Tibial nerve (tissue), 4 donors: ENCODE data around the gene GLIPR2. TPM values are rescaled to one million over a fixed set of nuclear protein-coding genes. Genes with fewer than 3 reads are reported as not detected.

Experiments used
- DNase-seq, 2 donors: peaks; one replicate each; pipeline ENCODE4 v3.0.0-alpha.2; 2019; ENCODE audit warnings: low spot score in 2 of 2
- H3K27ac ChIP-seq, 4 donors: fragments of 200-600 bp; sonication (generic) in 3 of 4; one replicate each; pipeline ENCODE4 v1.5.1; 2017 to 2019; ENCODE audit warnings: mild to moderate bottlenecking in 1 of 4
- H3K27me3 ChIP-seq, 2 donors: fragments of 200-600 bp; sonication (generic) in 1 of 2; one replicate each; pipeline versions ENCODE4 v1.5.1 to v1.6.0; 2017 to 2019
- H3K36me3 ChIP-seq, 3 donors: fragments of 200-600 bp; sonication (generic); one replicate each; pipeline ENCODE4 v1.5.1; 2018 to 2019
- H3K4me1 ChIP-seq, 4 donors: fragments of 200-600 bp; sonication (generic) in 3 of 4; one replicate each; pipeline ENCODE4 v1.5.1; 2017 to 2019
- H3K4me3 ChIP-seq, 4 donors: fragments of 200-600 bp; sonication (generic) in 3 of 4; one replicate each; pipeline ENCODE4 v1.5.1; 2017 to 2019; ENCODE audit warnings: mild to moderate bottlenecking in 1 of 4, moderate library complexity in 1 of 4
- H3K9me3 ChIP-seq, 4 donors: fragments of 200-600 bp; sonication (generic) in 3 of 4; one replicate each; pipeline ENCODE4 v1.5.1; 2017 to 2019
- CTCF ChIP-seq, 5 experiments: fragments of 200-600 bp in 3 of 5; fragments of 450-650 bp in 2 of 5; sonication (generic) in 3 of 5; IDR thresholded peaks; one replicate each; pipeline ENCODE4 v1.5.1; 2016 to 2019; ENCODE audit warnings: antibody characterized with exemption in 5 of 5, mild to moderate bottlenecking in 3 of 5, moderate library complexity in 2 of 5
- EP300 ChIP-seq, 2 donors: sonication (generic); formaldehyde crosslinking; IDR thresholded peaks; one replicate each; pipeline ENCODE4 v1.6.1; 2017; ENCODE audit warnings: antibody characterized with exemption in 2 of 2, mild to moderate bottlenecking in 1 of 2
- POLR2A ChIP-seq, 2 donors: fragments of 450-650 bp; IDR thresholded peaks; one replicate each; pipeline ENCODE4 v1.6.1; 2017; ENCODE audit warnings: antibody characterized with exemption in 2 of 2, mild to moderate bottlenecking in 2 of 2, moderate library complexity in 2 of 2
- WGBS, 2 donors: methylation state at CpG; one replicate each; pipeline ENCODE4 v1.1.5; 2018; 5-methylcytosine and 5-hydroxymethylcytosine counted together
- total RNA-seq, 4 donors: library from RNA; depleted of rRNA; stranded (reverse); fragments of >200 nt; gene quantifications; one replicate each; pipeline ENCODE4 v1.1.0, GENCODE V29; 2016

Gene GLIPR2
- total RNA-seq, 4 donors from 2014 or later, result 18.1 to 26.4 (median 25.6) TPM

GRCh38 chr9:36134761-36135505 lies 1.6 kb upstream of the GLIPR2 start:
- Histone ChIP-seq H3K9me3 (no peaks in the 10 kb centered on the region), H3K4me3 (no peak overlapping the region), H3K27ac (no peak overlapping the region), H3K4me1 (peaks cover 0 to 36% (median 13%) of the 10 kb centered on the region in 4 donors), H3K27me3 (no peaks in the 10 kb centered on the region), H3K36me3 (no peaks in the 10 kb centered on the region)
- no peak for DNase-seq
- TF ChIP-seq POLR2A (IDR thresholded peaks at IDR 0.05), result no peak
- TF ChIP-seq CTCF (IDR thresholded peaks at IDR 0.05), result no peak
- no peak for TF ChIP-seq EP300 (IDR thresholded peaks at IDR 0.05)
- 78 to 84% methylated on average over 9 of the region's 9 CpGs for WGBS, 2 donors

GRCh38 chr9:36135741-36136271 lies 727 bp upstream of the GLIPR2 start:
- DNase-seq, result no peak
- H3K27me3 ChIP-seq, result no peaks in the 10 kb centered on the region
- WGBS, 2 donors, result 14 to 19% methylated on average over 18 of the region's 18 CpGs
- H3K36me3 ChIP-seq, result no peaks in the 10 kb centered on the region
- no peaks in the 10 kb centered on the region for H3K9me3 ChIP-seq
- peak overlapping the region in 2 of 4 donors; percentile 90 to 91 for H3K27ac ChIP-seq
- peaks cover 0 to 45% (median 18%) of the 10 kb centered on the region in 4 donors for H3K4me1 ChIP-seq
- H3K4me3 ChIP-seq, result peak overlapping the region; percentile 68 to 95 (median 86)
- TF ChIP-seq EP300 (IDR thresholded peaks at IDR 0.05), result no peak
- no peak for TF ChIP-seq CTCF (IDR thresholded peaks at IDR 0.05)
- TF ChIP-seq POLR2A (IDR thresholded peaks at IDR 0.05), result no peak

- peaks cover 0 to 52% (median 22%) of the 10 kb centered on the region in 4 donors for H3K4me1 ChIP-seq
- peak overlapping the region; percentile 6 to 91 (median 75) for H3K27ac ChIP-seq
- H3K36me3 ChIP-seq, result no peaks in the 10 kb centered on the region
- no peaks in the 10 kb centered on the region for H3K9me3 ChIP-seq
- no peaks in the 10 kb centered on the region for H3K27me3 ChIP-seq
- peak overlapping the region; percentile 68 to 95 (median 86) for H3K4me3 ChIP-seq
- no peak for DNase-seq
- TF ChIP-seq EP300 (IDR thresholded peaks at IDR 0.05), result no peak
- TF ChIP-seq POLR2A (IDR thresholded peaks at IDR 0.05), result no peak
- TF ChIP-seq CTCF (IDR thresholded peaks at IDR 0.05), result no peak
- WGBS, 2 donors, result 1% methylated on average over 25 to 37 of the region's 40 CpGs
Measured at GRCh38 chr9:36136894-36137391, 410 bp downstream of the GLIPR2 start.

- 28 to 49% methylated on average over 11 to 12 of the region's 12 CpGs for WGBS, 2 donors
- H3K9me3 ChIP-seq, result no peaks in the 10 kb centered on the region
- no peaks in the 10 kb centered on the region for H3K36me3 ChIP-seq
- peaks cover 0 to 58% (median 25%) of the 10 kb centered on the region in 4 donors for H3K4me1 ChIP-seq
- DNase-seq, result no peak
- H3K27me3 ChIP-seq, result no peaks in the 10 kb centered on the region
- peak overlapping the region in 3 of 4 donors; percentile 60 to 91 (median 90) for H3K27ac ChIP-seq
- TF ChIP-seq EP300 (IDR thresholded peaks at IDR 0.05), result no peak
- TF ChIP-seq CTCF (IDR thresholded peaks at IDR 0.05), result no peak
- no peak for TF ChIP-seq POLR2A (IDR thresholded peaks at IDR 0.05)
- peak overlapping the region; percentile 68 to 95 (median 86) for H3K4me3 ChIP-seq
Measured at GRCh38 chr9:36137392-36138004, 965 bp downstream of the GLIPR2 start.

- 95 to 98% methylated on average over 10 of the region's 10 CpGs for WGBS, 2 donors
- H3K4me1 ChIP-seq, result peaks cover 0 to 61% (median 29%) of the 10 kb centered on the region in 4 donors
- TF ChIP-seq CTCF (IDR thresholded peaks at IDR 0.05) (no peak), EP300 (IDR thresholded peaks at IDR 0.05) (no peak), POLR2A (IDR thresholded peaks at IDR 0.05) (no peak)
- no peaks in the 10 kb centered on the region for H3K27me3 ChIP-seq
- no peaks in the 10 kb centered on the region for H3K36me3 ChIP-seq
- H3K9me3 ChIP-seq, result no peaks in the 10 kb centered on the region
- no peak for DNase-seq
- no peak overlapping the region for H3K4me3 ChIP-seq
- no peak overlapping the region for H3K27ac ChIP-seq
Measured at GRCh38 chr9:36138496-36138895, 2.0 kb downstream of the GLIPR2 start.
